Thyroid gland (tissue), 4 donors: ENCODE measurements around the gene SLC46A3.

Source experiments
- CTCF ChIP-seq, 6 experiments: fragments of 200-600 bp in 3 of 6; fragments of 450-650 bp in 3 of 6; sonication (generic) in 3 of 6; IDR thresholded peaks; one replicate each; pipeline ENCODE4 v1.5.1; 2016 to 2019; ENCODE audit warnings: antibody characterized with exemption in 6 of 6, mild to moderate bottlenecking in 2 of 6, inconsistent platforms in 1 of 6, moderate library complexity in 1 of 6
- POLR2A ChIP-seq, 2 donors: fragments of 450-650 bp; IDR thresholded peaks; one replicate each; pipeline ENCODE4 v1.6.1; 2017; ENCODE audit warnings: antibody characterized with exemption in 2 of 2, mild to moderate bottlenecking in 2 of 2, moderate library complexity in 1 of 2

- TF ChIP-seq CTCF (IDR thresholded peaks at IDR 0.05) (peak in 2 of 6 experiments; percentile 6 to 18), POLR2A (IDR thresholded peaks at IDR 0.05) (no peak)
These were observed 34.6 kb upstream of the SLC46A3 start for GRCh38 chr13:28753208-28753892.
